ENCODE data around the gene RPL15. TPM values are rescaled to one million over a fixed set of nuclear protein-coding genes. Genes with fewer than 3 reads are reported as not detected.

RPL15 gene
- total RNA-seq, 1 donor from 2014 or later: 3,479 TPM

DNA sequence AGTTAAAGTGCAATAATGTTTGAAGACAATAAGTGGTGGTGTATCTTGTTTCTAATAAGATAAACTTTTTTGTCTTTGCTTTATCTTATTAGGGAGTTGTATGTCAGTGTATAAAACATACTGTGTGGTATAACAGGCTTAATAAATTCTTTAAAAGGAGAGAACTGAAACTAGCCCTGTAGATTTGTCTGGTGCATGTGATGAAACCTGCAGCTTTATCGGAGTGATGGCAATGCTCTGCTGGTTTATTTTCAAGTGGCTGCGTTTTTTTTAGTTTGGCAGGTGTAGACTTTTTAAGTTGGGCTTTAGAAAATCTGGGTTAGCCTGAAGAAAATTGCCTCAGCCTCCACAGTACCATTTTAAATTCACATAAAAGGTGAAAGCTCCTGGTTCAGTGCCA lies 2.7 kb downstream of the RPL15 start:
- Histone ChIP-seq H3K4me3 (ENCODE audit: low read depth, low read length) (no peak overlapping the region), H3K36me3 (ENCODE audit: control insufficient read depth, insufficient read depth, low read length) (no peaks in the 10 kb centered on the region), H3K27me3 (ENCODE audit: control insufficient read depth, insufficient read depth, low read length) (no peaks in the 10 kb centered on the region)
- no peak for DNase-seq (ENCODE audit: low read depth)
- TF ChIP-seq, protein P1, sequence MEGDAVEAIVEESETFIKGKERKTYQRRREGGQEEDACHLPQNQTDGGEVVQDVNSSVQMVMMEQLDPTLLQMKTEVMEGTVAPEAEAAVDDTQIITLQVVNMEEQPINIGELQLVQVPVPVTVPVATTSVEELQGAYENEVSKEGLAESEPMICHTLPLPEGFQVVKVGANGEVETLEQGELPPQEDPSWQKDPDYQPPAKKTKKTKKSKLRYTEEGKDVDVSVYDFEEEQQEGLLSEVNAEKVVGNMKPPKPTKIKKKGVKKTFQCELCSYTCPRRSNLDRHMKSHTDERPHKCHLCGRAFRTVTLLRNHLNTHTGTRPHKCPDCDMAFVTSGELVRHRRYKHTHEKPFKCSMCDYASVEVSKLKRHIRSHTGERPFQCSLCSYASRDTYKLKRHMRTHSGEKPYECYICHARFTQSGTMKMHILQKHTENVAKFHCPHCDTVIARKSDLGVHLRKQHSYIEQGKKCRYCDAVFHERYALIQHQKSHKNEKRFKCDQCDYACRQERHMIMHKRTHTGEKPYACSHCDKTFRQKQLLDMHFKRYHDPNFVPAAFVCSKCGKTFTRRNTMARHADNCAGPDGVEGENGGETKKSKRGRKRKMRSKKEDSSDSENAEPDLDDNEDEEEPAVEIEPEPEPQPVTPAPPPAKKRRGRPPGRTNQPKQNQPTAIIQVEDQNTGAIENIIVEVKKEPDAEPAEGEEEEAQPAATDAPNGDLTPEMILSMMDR (IDR thresholded peaks at IDR 0.05; ENCODE audit: insufficient read depth, low read length, poor library complexity, severe bottlenecking): no peak

GRCh38 chr3:23920151-23920655 lies 3.3 kb downstream of the RPL15 start:
- TF ChIP-seq, protein P1 (IDR thresholded peaks at IDR 0.05; ENCODE audit: insufficient read depth, low read length, poor library complexity, severe bottlenecking): no peak
- Histone ChIP-seq H3K4me3 (ENCODE audit: low read depth, low read length) (no peak overlapping the region), H3K27me3 (ENCODE audit: control insufficient read depth, insufficient read depth, low read length) (no peaks in the 10 kb centered on the region), H3K36me3 (ENCODE audit: control insufficient read depth, insufficient read depth, low read length) (no peaks in the 10 kb centered on the region)
- DNase-seq (ENCODE audit: low read depth): no peak

- Histone ChIP-seq H3K4me3 (ENCODE audit: low read depth, low read length) (no peak overlapping the region), H3K36me3 (ENCODE audit: control insufficient read depth, insufficient read depth, low read length) (no peaks in the 10 kb centered on the region), H3K27me3 (ENCODE audit: control insufficient read depth, insufficient read depth, low read length) (no peaks in the 10 kb centered on the region)
- TF ChIP-seq, protein P1 (IDR thresholded peaks at IDR 0.05; ENCODE audit: insufficient read depth, low read length, poor library complexity, severe bottlenecking): no peak
- no peak for DNase-seq (ENCODE audit: low read depth)
These were observed 4.2 kb downstream of the RPL15 start for GRCh38 chr3:23921052-23921511.

GRCh38 chr3:23923786-23924185 lies 6.9 kb downstream of the RPL15 start:
- Histone ChIP-seq H3K36me3 (ENCODE audit: control insufficient read depth, insufficient read depth, low read length) (no peaks in the 10 kb centered on the region), H3K4me3 (ENCODE audit: low read depth, low read length) (no peak overlapping the region), H3K27me3 (ENCODE audit: control insufficient read depth, insufficient read depth, low read length) (no peaks in the 10 kb centered on the region)
- DNase-seq (ENCODE audit: low read depth): peak; percentile 82
- TF ChIP-seq, protein P1 (IDR thresholded peaks at IDR 0.05; ENCODE audit: insufficient read depth, low read length, poor library complexity, severe bottlenecking): no peak

DNA sequence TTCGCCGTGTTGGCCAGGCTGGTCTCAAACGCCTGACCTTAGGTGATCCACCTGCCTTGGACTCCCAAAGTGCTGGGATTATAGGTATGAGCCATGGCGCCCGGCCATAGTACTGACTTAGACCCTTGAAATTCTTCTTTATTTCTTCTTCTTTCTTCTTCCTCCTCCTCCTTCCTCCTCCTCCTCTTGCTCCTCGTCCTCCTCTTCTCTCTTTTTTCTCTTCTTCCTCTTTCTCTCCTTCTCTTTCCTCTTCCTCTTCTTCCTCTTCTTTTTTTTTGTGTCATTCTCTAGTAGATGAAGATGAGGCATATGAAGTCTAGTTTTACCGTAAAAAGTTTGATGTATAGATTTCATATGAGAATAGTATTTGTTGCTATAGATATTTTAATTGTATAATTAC lies 9.3 kb downstream of the RPL15 start:
- H3K27me3 ChIP-seq (ENCODE audit: control insufficient read depth, insufficient read depth, low read length): no peaks in the 10 kb centered on the region
- DNase-seq (ENCODE audit: low read depth): no peak
- H3K4me3 ChIP-seq (ENCODE audit: low read depth, low read length): no peak overlapping the region
- TF ChIP-seq, protein P1 (IDR thresholded peaks at IDR 0.05; ENCODE audit: insufficient read depth, low read length, poor library complexity, severe bottlenecking): no peak
- no peaks in the 10 kb centered on the region for H3K36me3 ChIP-seq (ENCODE audit: control insufficient read depth, insufficient read depth, low read length)

GRCh38 chr3:23926736-23927135 lies 9.8 kb downstream of the RPL15 start:
- Histone ChIP-seq H3K4me3 (ENCODE audit: low read depth, low read length) (no peak overlapping the region), H3K27me3 (ENCODE audit: control insufficient read depth, insufficient read depth, low read length) (no peaks in the 10 kb centered on the region), H3K36me3 (ENCODE audit: control insufficient read depth, insufficient read depth, low read length) (no peaks in the 10 kb centered on the region)
- no peak for DNase-seq (ENCODE audit: low read depth)
- TF ChIP-seq, protein P1 (IDR thresholded peaks at IDR 0.05; ENCODE audit: insufficient read depth, low read length, poor library complexity, severe bottlenecking): no peak

Measured in kidney epithelial cell (primary cell).